ENCODE data around the gene ZNF530. TPM values are rescaled to one million over a fixed set of nuclear protein-coding genes. Genes with fewer than 3 reads are reported as not detected.

The ZNF530 gene
- total RNA-seq, result 1.6 and 2.3 TPM in 2 replicates

GRCh38 chr19:57599761-57600383 lies at the start of gene ZNF530:
TSS of gene ZNF530 (plus strand) at chr19:57599885. CDS start at chr19:57604346, 4,461 bp downstream.

GRCh38 chr19:57559404-57560025 lies 40.2 kb upstream of the ZNF530 start, which contains the start of gene ZNF550:
TSS of gene ZNF550 (minus strand) at chr19:57559863. CDS start at chr19:57559682, 181 bp downstream.

GRCh38 chr19:57578487-57579205 lies 21.0 kb upstream of the ZNF530 start, which contains the start of gene ZNF416:
TSS of gene ZNF416 (minus strand) at chr19:57578911. CDS start at chr19:57578704, 207 bp downstream.

GRCh38 chr19:57583521-57584416 lies 15.9 kb upstream of the ZNF530 start, which contains the start of gene ZIK1:
TSS of gene ZIK1 (plus strand) at chr19:57584145. CDS start at chr19:57584357, 212 bp downstream.

GRCh38 chr19:57613941-57614743 lies 14.5 kb downstream of the ZNF530 start, which contains the start of gene ZNF134:
TSS of gene ZNF134 (plus strand) at chr19:57614242. CDS start at chr19:57619469, 5,227 bp downstream.

GRCh38 chr19:57632987-57633831 lies 33.5 kb downstream of the ZNF530 start, which contains the start of gene ZNF211:
TSS of gene ZNF211 (plus strand) at chr19:57633168. CDS start at chr19:57633347, 179 bp downstream.

Other genes with a start within 250 kb of the ZNF530 start
- gene ZNF304, start 248.6 kb upstream of the ZNF530 start, total RNA-seq, result 5.0 and 5.9 TPM in 2 replicates
- gene TRAPPC2B, start 236.3 kb upstream of the ZNF530 start, total RNA-seq, result 18.6 and 29.0 TPM in 2 replicates
- gene ZNF547, start 236.3 kb upstream of the ZNF530 start, total RNA-seq, result 0.62 and 1.5 TPM in 2 replicates
- 3.2 and 8.4 TPM in 2 replicates for gene ZNF548, start 210.0 kb upstream of the ZNF530 start, total RNA-seq
- gene ZNF17, start 188.7 kb upstream of the ZNF530 start, total RNA-seq, result 1.9 and 3.3 TPM in 2 replicates
- gene ZNF749, start 164.6 kb upstream of the ZNF530 start, total RNA-seq, result 5.0 and 8.7 TPM in 2 replicates
- 0.49 TPM in 1 of 2 replicates, not detected in the other for gene VN1R1, start 142.7 kb upstream of the ZNF530 start, total RNA-seq
- gene ZNF772, start 122.3 kb upstream of the ZNF530 start, total RNA-seq, result 7.7 and 8.0 TPM in 2 replicates
- gene ZNF419, start 112.1 kb upstream of the ZNF530 start, total RNA-seq, result 8.1 and 10.0 TPM in 2 replicates
- 6.4 and 11.6 TPM in 2 replicates for gene ZNF773, start 99.9 kb upstream of the ZNF530 start, total RNA-seq
- gene ZNF549, start 72.5 kb upstream of the ZNF530 start, total RNA-seq, result 3.5 and 4.7 TPM in 2 replicates
- gene ZNF550, start 40.0 kb upstream of the ZNF530 start, total RNA-seq, result 3.5 and 5.5 TPM in 2 replicates
- gene ZNF416, start 21.0 kb upstream of the ZNF530 start, total RNA-seq, result 2.2 and 3.0 TPM in 2 replicates
- 2.3 and 5.9 TPM in 2 replicates for gene ZIK1, start 15.7 kb upstream of the ZNF530 start, total RNA-seq
- gene ZNF134, start 14.4 kb downstream of the ZNF530 start, total RNA-seq, result 11.1 and 17.4 TPM in 2 replicates
- 4.6 and 5.2 TPM in 2 replicates for gene ZNF211, start 33.3 kb downstream of the ZNF530 start, total RNA-seq
- not detected in 2 replicates for gene ZSCAN4, start 69.0 kb downstream of the ZNF530 start, total RNA-seq
- gene ZNF551, start 82.1 kb downstream of the ZNF530 start, total RNA-seq, result 3.6 and 5.9 TPM in 2 replicates
- 1.0 and 2.0 TPM in 2 replicates for gene ZNF154, start 109.3 kb downstream of the ZNF530 start, total RNA-seq
- gene ZNF671, start 127.7 kb downstream of the ZNF530 start, total RNA-seq, result 3.6 and 4.5 TPM in 2 replicates
- gene ZNF776, start 146.9 kb downstream of the ZNF530 start, total RNA-seq, result 5.6 and 6.0 TPM in 2 replicates
- 4.2 and 7.3 TPM in 2 replicates for gene ZNF586, start 169.8 kb downstream of the ZNF530 start, total RNA-seq
- gene ZNF552, start 215.0 kb downstream of the ZNF530 start, total RNA-seq, result 3.0 and 6.2 TPM in 2 replicates
- 8.0 and 15.1 TPM in 2 replicates for gene ZNF587B, start 230.4 kb downstream of the ZNF530 start, total RNA-seq
- 6.6 and 9.5 TPM in 2 replicates for gene ZNF587, start 250.0 kb downstream of the ZNF530 start, total RNA-seq

Data from hair follicular keratinocyte (primary cell).